ENCODE measurements around the gene CILP. TPM values are rescaled to one million over a fixed set of nuclear protein-coding genes. Genes with fewer than 3 reads are reported as not detected.

Gene CILP
- total and polyA plus RNA-seq, 2 of the 13 experiments (the other 11 are each of a cell fraction or from before 2014, with no cell fraction given): 0.03 TPM; not detected in 1

DNA sequence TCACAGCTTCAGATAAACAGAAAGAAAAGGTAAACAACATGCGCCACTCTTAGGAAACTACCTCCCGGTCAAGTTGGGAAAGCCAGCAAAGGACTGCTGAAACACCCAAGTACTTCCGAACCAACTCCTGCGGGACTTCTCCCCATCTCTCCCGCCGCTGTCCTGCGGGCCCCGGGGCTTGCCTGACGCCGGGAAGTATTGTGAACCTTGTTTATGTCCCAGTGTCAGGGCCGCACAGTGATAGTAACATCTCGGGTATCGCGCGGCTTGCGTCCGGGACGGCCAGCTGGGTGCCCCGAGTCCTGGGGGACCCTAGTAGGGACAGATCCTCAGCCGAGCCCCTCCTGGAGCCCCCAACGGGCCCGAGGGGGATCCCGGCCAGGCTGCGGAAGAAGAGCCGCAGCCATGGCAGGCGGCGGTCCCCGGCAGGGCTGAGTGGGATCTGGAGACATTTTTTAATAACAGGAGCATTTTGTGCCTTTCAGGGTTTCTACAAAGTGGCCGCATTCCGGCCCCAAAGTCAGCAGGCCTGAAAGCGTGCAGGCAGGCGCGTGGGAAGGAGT is 26.9 kb downstream of the CILP start (continued):
- TF ChIP-seq FOSL2 (CRISPR knock-in tag; IDR thresholded peaks at IDR 0.05) (peak; percentile 4; the same call in 1 of the 2 replicates), POLR2A (IDR thresholded peaks at IDR 0.05; ENCODE audit: insufficient read depth in 1 of 2, low read depth in 2 of 2, low read length in 2 of 2) (peak; percentile 46 to 49; a peak in 3 of 4 replicates), RFXAP (CRISPR knock-in tag; IDR thresholded peaks at IDR 0.05; ENCODE audit: borderline replicate concordance) (0 out of 2 replicates have a peak, but pooled peaks have one; percentile 47), SOX5 (CRISPR knock-in tag; IDR thresholded peaks at IDR 0.05; ENCODE audit: borderline replicate concordance) (peak; percentile 8; the same call in 1 of the 2 replicates), FOXK2 (IDR thresholded peaks at IDR 0.05) (peak; percentile 88)
- TF ChIP-seq, protein P1, sequence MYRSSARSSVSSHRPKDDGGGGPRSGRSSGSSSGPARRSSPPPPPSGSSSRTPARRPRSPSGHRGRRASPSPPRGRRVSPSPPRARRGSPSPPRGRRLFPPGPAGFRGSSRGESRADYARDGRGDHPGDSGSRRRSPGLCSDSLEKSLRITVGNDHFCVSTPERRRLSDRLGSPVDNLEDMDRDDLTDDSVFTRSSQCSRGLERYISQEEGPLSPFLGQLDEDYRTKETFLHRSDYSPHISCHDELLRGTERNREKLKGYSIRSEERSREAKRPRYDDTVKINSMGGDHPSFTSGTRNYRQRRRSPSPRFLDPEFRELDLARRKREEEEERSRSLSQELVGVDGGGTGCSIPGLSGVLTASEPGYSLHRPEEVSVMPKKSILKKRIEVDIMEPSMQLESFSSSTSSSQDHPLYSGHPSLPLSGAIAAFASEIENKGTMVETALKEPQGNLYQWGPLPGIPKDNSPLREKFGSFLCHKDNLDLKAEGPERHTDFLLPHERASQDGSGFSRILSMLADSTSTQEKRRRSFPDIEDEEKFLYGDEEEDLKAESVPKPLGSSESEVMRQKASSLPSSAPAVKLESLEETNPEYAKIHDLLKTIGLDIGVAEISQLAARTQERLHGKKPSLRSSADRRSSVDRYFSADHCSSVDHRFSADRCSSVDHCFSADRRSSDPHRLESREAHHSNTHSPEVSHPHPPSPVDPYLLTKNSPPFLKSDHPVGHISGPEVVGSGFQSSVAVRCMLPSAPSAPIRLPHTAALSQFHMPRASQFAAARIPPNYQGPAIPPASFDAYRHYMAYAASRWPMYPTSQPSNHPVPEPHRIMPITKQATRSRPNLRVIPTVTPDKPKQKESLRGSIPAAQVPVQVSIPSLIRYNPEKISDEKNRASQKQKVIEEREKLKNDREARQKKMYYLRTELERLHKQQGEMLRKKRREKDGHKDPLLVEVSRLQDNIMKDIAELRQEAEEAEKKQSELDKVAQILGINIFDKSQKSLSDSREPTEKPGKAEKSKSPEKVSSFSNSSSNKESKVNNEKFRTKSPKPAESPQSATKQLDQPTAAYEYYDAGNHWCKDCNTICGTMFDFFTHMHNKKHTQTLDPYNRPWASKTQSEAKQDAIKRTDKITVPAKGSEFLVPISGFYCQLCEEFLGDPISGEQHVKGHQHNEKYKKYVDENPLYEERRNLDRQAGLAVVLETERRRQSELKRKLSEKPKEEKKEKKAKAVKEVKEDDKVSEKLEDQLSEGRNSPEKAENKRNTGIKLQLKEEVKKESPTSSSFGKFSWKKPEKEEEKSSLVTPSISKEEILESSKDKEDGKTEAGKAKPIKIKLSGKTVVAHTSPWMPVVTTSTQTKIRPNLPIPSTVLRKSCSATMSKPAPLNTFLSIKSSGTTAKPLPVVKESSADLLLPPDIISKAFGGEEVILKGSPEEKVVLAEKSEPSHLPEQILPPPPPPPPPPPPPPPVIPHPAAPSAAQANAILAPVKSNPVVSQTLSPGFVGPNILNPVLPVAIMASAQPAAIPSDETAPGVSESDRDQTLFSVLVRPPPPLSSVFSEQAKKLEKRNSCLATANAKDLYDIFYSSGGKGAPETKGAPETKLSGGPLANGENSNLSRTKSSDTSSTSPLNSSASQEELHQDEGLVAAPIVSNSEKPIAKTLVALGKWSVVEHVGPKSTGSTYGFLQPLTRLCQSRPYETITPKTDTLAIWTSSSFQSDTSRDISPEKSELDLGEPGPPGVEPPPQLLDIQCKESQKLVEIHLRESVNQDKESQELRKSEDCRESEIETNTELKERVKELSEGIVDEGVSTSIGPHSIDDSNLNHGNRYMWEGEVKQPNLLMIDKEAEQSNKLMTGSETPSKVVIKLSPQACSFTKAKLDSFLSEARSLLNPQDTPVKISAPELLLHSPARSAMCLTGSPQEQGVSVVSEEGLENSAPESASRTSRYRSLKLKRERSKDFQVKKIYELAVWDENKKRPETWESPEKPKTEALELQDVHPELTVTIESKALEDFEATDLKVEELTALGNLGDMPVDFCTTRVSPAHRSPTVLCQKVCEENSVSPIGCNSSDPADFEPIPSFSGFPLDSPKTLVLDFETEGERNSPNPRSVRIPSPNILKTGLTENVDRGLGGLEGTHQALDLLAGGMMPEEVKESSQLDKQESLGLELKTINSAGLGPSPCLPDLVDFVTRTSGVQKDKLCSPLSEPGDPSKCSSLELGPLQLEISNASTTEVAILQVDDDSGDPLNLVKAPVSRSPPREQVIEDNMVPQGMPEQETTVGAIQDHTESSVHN (CRISPR knock-in tag; IDR thresholded peaks at IDR 0.05): 0 out of 2 replicates have a peak, but pooled peaks have one; percentile 48
- TF ChIP-seq, protein P2, sequence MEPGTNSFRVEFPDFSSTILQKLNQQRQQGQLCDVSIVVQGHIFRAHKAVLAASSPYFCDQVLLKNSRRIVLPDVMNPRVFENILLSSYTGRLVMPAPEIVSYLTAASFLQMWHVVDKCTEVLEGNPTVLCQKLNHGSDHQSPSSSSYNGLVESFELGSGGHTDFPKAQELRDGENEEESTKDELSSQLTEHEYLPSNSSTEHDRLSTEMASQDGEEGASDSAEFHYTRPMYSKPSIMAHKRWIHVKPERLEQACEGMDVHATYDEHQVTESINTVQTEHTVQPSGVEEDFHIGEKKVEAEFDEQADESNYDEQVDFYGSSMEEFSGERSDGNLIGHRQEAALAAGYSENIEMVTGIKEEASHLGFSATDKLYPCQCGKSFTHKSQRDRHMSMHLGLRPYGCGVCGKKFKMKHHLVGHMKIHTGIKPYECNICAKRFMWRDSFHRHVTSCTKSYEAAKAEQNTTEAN (CRISPR knock-in tag; conservative IDR thresholded peaks at IDR 0.05): 0 out of 2 replicates have a peak, but pooled peaks have one; percentile 18
- TF ChIP-seq, protein P3, sequence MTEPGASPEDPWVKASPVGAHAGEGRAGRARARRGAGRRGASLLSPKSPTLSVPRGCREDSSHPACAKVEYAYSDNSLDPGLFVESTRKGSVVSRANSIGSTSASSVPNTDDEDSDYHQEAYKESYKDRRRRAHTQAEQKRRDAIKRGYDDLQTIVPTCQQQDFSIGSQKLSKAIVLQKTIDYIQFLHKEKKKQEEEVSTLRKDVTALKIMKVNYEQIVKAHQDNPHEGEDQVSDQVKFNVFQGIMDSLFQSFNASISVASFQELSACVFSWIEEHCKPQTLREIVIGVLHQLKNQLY (CRISPR knock-in tag; IDR thresholded peaks at IDR 0.05): no peak
- TF ChIP-seq, protein P4, sequence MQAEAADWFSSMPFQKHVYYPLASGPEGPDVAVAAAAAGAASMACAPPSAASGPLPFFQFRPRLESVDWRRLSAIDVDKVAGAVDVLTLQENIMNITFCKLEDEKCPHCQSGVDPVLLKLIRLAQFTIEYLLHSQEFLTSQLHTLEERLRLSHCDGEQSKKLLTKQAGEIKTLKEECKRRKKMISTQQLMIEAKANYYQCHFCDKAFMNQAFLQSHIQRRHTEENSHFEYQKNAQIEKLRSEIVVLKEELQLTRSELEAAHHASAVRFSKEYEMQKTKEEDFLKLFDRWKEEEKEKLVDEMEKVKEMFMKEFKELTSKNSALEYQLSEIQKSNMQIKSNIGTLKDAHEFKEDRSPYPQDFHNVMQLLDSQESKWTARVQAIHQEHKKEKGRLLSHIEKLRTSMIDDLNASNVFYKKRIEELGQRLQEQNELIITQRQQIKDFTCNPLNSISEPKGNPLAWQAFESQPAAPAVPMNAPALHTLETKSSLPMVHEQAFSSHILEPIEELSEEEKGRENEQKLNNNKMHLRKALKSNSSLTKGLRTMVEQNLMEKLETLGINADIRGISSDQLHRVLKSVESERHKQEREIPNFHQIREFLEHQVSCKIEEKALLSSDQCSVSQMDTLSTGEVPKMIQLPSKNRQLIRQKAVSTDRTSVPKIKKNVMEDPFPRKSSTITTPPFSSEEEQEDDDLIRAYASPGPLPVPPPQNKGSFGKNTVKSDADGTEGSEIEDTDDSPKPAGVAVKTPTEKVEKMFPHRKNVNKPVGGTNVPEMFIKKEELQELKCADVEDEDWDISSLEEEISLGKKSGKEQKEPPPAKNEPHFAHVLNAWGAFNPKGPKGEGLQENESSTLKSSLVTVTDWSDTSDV (CRISPR knock-in tag; IDR thresholded peaks at IDR 0.05): no peak
- TF ChIP-seq, protein P5, sequence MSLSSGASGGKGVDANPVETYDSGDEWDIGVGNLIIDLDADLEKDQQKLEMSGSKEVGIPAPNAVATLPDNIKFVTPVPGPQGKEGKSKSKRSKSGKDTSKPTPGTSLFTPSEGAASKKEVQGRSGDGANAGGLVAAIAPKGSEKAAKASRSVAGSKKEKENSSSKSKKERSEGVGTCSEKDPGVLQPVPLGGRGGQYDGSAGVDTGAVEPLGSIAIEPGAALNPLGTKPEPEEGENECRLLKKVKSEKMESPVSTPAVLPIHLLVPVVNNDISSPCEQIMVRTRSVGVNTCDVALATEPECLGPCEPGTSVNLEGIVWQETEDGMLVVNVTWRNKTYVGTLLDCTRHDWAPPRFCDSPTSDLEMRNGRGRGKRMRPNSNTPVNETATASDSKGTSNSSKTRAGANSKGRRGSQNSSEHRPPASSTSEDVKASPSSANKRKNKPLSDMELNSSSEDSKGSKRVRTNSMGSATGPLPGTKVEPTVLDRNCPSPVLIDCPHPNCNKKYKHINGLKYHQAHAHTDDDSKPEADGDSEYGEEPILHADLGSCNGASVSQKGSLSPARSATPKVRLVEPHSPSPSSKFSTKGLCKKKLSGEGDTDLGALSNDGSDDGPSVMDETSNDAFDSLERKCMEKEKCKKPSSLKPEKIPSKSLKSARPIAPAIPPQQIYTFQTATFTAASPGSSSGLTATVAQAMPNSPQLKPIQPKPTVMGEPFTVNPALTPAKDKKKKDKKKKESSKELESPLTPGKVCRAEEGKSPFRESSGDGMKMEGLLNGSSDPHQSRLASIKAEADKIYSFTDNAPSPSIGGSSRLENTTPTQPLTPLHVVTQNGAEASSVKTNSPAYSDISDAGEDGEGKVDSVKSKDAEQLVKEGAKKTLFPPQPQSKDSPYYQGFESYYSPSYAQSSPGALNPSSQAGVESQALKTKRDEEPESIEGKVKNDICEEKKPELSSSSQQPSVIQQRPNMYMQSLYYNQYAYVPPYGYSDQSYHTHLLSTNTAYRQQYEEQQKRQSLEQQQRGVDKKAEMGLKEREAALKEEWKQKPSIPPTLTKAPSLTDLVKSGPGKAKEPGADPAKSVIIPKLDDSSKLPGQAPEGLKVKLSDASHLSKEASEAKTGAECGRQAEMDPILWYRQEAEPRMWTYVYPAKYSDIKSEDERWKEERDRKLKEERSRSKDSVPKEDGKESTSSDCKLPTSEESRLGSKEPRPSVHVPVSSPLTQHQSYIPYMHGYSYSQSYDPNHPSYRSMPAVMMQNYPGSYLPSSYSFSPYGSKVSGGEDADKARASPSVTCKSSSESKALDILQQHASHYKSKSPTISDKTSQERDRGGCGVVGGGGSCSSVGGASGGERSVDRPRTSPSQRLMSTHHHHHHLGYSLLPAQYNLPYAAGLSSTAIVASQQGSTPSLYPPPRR (CRISPR knock-in tag; IDR thresholded peaks at IDR 0.05; ENCODE audit: borderline replicate concordance): peak; percentile 27; the same call in 1 of the 2 replicates
